GM21360 (cell line): ENCODE results near the gene ONECUT3.

ENCODE experiments used
- ATAC-seq: cut with Tn5 transposase; IDR thresholded peaks from one replicate; pipeline ENCODE4 v1.9.1; 2021; ENCODE audit warnings: mild to moderate bottlenecking, moderate library complexity; ENCODE audit not compliant: unreplicated experiment

Gene ONECUT3

GRCh38 chr19:1828279-1829238 is 75.3 kb downstream of the ONECUT3 start:
- ATAC-seq, result no peak

GRCh38 chr19:1829958-1830357 is 76.7 kb downstream of the ONECUT3 start:
- ATAC-seq, result no peak

- no peak for ATAC-seq
Observed at GRCh38 chr19:1830568-1830967, 77.3 kb downstream of the ONECUT3 start.
